HS-27A (cell line): ENCODE data around the gene GTF3C5.
"Not testable (repeated sequence)": the region's sequence is repeated elsewhere in the genome, so short reads cannot be mapped to it uniquely, and the experiment has no call there.

Source experiments
- DNase-seq: peaks from one replicate; pipeline ENCODE4 v3.0.0-alpha.2; 2012; ENCODE audit warnings: low read depth, missing footprints

Gene GTF3C5

GRCh38 chr9:133031496-133031911 is 707 bp downstream of the GTF3C5 start:
- DNase-seq, result no peak

DNA sequence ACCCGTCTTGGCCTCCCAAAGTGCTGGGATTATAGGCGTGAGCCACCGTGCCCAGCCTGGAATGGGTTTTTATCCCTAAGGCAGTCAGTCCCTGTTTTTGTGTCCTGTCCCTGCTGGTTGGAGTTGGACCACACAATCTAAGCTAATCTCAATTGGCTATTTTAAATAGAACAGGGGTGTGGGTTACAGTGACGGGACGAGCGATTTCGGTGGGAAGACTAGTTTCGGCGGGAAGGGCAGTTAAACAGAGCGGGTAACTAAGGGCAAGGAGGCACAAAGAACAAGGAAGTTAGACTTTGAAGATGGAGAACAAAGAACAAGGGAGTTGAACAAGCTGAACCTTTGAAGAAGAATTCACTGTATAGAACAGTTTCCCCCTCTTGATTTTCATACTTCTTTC is 1.4 kb downstream of the GTF3C5 start:
- DNase-seq, result no peak

DNA sequence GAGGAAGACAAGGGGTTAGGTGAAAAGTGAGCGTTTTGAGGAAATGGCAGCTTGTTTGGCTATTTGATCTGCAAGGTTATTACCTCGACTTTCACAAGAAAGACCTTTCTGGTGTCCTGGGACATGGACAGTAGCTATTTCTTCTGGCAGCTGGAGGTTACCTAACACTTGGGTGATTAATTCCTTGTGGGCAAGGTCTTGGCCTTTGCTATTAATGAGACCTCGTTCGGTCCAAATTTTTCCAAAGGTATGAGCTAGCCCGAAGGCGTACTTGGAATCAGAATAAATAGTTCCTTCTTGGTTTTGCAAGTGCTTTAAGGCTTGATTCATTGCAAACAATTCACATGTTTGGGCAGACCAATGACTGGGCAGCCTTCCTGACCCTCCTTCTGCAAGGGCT is 4.9 kb downstream of the GTF3C5 start:
- DNase-seq, result no peak

- DNase-seq, result no peak
Observed at GRCh38 chr9:133037775-133038515, 7.1 kb downstream of the GTF3C5 start.

DNA sequence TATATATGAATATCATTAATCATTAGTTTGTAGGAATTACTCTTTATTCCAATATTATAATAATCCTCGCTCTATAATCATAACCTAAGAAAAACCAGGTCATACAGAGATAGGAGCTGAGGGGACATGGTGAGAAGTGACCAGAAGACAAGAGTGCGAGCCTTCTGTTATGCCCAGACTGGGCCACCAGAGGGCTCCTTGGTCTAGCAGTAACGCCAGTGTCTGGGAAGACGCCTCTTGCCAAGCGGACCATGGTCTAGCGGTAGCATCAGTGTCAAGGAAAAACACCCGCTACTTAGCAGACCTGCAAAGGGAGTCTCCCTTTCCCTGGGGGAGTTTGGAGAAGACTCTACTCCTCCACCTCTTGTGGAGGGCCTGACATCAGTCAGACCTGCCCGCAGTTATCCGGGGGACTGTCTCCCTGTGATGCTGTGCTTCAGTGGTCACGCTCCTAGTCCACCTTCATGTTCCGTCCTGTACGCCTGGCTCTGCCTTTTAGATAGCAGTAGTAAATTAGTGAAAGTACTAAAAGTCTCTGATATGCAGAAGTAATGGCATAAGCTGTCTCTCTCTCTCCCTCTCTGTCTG is 10.2 kb downstream of the GTF3C5 start:
- DNase-seq, result not testable (repeated sequence)

- DNase-seq, result no peak
Observed at GRCh38 chr9:133041958-133042357, 11.2 kb downstream of the GTF3C5 start.

- no peak for DNase-seq
Observed at GRCh38 chr9:133042676-133043075, 11.9 kb downstream of the GTF3C5 start.

- no peak for DNase-seq
Observed at GRCh38 chr9:133043449-133044035, 12.7 kb downstream of the GTF3C5 start.

DNA sequence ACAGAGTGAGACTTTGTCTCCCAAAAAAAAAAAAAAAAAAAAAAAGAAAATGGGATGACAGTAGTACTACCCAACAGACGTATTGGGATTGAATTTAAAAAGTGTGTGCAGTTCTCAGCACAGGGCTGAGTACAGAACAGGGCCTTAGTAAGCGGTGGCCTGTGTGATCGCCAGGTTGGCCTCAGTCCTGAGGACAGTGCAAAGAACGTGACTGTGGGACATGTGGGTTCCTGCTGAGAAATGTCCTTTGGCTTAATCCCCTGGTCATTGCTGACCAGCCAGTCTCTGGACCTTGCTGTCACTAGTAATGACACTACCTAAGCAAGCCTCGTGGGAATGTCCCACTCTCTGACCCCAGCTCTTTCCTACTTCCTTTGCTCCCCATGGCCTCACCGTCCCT is 13.3 kb downstream of the GTF3C5 start:
- no peak for DNase-seq

GRCh38 chr9:133044661-133045060 is 13.9 kb downstream of the GTF3C5 start:
- DNase-seq, result no peak

DNA sequence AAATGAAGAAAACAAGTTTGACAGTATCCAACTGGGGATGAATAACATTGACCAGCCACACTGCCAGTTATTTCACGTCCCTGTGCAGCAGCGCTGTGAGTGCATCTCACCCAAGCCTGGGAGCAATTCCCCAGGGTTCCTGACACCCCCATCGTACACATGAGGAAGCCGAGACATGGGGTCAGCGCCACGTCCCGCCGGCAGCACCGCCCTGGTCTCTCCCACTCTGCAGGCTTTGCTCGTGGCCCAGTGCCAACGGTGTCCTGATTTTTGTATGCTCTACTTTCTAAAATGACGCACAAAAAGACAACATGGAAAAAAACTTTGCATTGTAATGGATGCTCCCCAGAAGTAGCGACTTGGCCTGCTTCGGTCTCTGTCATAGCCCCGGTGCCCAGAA is 14.3 kb downstream of the GTF3C5 start:
- DNase-seq, result no peak

GRCh38 chr9:133046196-133046899 is 15.6 kb downstream of the GTF3C5 start:
- no peak for DNase-seq

DNA sequence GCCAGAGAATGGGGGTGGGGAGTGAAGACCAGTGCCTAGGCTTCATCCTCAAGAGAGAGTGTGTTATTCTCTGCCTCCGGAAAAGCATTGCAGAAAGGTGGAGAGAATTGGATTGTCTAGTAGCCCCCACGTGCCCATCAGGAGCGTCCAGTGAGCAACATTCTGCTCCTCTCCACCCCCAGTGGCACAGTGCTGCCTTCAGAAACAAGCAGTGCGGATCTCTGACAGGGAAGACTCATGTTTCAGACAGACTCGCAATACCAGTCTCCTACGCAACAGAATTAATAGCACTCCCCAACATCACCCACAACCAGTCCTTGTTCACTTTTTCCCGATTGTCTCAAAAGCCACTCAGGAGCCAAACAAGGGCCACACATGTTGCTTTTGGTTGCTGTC is 16.1 kb downstream of the GTF3C5 start:
- no peak for DNase-seq

DNA sequence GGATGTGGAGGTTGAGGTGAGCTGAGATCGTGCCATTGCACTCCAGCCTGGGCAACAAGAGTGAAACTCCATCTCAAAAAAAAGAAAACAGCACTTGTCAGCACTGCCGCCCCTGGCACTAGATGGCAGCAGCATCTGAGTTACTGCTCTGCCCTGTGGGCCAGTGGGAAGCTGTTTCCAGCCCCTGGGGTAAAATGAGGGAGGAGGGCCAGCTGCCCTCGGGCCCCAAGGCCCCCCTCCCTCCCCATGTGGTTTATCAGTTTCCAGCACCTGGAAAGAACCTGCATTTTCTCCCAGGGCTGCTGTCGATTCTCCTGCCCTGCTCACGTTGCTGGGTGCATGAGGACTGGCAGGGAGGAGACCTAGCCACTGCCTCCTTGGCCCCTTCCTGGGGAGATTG is 17.8 kb downstream of the GTF3C5 start:
- no peak for DNase-seq

DNA sequence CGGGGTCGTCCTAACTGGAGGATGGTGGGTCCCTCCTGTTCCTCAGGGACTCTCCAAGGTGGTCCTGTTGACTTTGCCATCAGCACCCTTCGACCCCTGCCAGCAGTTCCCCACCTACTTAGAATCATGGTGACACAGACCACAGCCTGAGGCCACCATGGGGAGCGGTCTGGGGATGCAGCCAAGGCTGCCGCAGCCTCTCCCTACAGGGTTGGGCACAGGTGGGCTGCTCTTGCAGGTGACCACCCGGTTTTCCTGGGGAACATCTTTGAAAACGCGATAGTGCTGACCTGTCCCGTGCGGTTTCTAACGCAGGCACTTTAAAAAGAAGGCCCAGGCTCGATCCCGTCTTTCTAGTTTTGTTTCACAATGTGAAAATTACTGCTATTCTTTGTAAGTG is 18.2 kb downstream of the GTF3C5 start:
- no peak for DNase-seq

- DNase-seq, result no peak
Observed at GRCh38 chr9:133050142-133050541, 19.3 kb downstream of the GTF3C5 start.

- no peak for DNase-seq
Observed at GRCh38 chr9:133050781-133051180, 20.0 kb downstream of the GTF3C5 start.

- no peak for DNase-seq
Observed at GRCh38 chr9:133051281-133051900, 20.6 kb downstream of the GTF3C5 start.

DNA sequence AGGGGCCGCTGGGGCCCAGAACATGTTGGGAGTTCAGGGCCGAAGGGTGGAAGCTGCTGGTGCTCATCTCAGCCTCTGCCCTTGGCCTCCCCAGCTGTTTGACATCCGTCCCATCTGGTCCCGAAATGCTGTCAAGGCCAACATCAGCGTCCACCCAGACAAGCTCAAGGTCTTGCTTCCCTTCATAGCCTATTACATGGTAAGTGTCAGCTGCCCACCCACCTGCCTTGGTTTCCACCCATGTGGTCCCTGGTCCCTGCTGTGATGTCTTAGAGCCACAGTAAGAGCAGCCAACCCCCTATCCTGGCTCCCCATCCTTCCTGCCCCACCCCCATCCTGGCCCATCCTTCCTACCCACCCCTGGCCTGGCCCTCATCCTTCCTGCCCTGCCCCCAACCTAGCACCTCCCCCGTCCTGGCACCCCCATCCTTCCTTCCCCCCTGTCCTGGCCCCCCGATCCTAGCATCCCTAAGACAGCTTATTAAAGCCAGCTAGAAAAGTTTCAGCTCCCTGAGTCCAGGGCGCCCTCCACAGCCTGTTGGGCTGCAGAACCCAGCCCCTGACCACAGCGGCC is 21.3 kb downstream of the GTF3C5 start:
- no peak for DNase-seq

GRCh38 chr9:133054194-133054890 is 23.5 kb downstream of the GTF3C5 start:
- no peak for DNase-seq

GRCh38 chr9:133054966-133055365 is 24.2 kb downstream of the GTF3C5 start:
- no peak for DNase-seq
